WI38 (cell line): Measurements from ENCODE around the gene FLT1.

ENCODE experiments used
- H3K4me3 ChIP-seq: 2 replicates; pipeline ENCODE4 v1.5.1; 2011; ENCODE audit warnings: low read depth, mild to moderate bottlenecking, control low read depth, low read length
- CTCF ChIP-seq: IDR thresholded peaks from 2 replicates; pipeline ENCODE4 v1.5.1; 2012; ENCODE audit warnings: low read depth, mild to moderate bottlenecking, control low read depth, low read length

Gene FLT1

GRCh38 chr13:28408863-28409262 lies 86.1 kb downstream of the FLT1 start:
- H3K4me3 ChIP-seq: no peak overlapping the region
- no peak for TF ChIP-seq CTCF

- TF ChIP-seq CTCF: no peak
- no peak overlapping the region for H3K4me3 ChIP-seq
These were observed 86.6 kb downstream of the FLT1 start for GRCh38 chr13:28408235-28408848.

GRCh38 chr13:28406733-28407266 lies 88.1 kb downstream of the FLT1 start:
- H3K4me3 ChIP-seq: no peak overlapping the region
- TF ChIP-seq CTCF: no peak

- no peak overlapping the region for H3K4me3 ChIP-seq
- no peak for TF ChIP-seq CTCF
These were observed 92.9 kb downstream of the FLT1 start for GRCh38 chr13:28402057-28402381.

- H3K4me3 ChIP-seq: no peak overlapping the region
- no peak for TF ChIP-seq CTCF
These were observed 93.4 kb downstream of the FLT1 start for GRCh38 chr13:28401303-28402056.

GRCh38 chr13:28396053-28396452 lies 98.9 kb downstream of the FLT1 start:
- TF ChIP-seq CTCF: no peak
- H3K4me3 ChIP-seq: no peak overlapping the region

GRCh38 chr13:28394422-28394821 lies 100.5 kb downstream of the FLT1 start:
- no peak overlapping the region for H3K4me3 ChIP-seq
- TF ChIP-seq CTCF: no peak
